Panc1 (cell line): ENCODE data around the gene MRPL43. TPM values are rescaled to one million over a fixed set of nuclear protein-coding genes. Genes with fewer than 3 reads are reported as not detected.

ENCODE experiments used
- ATAC-seq: fragments of 200-7000 bp; cut with Tn5 transposase; 2 replicates; pipeline ENCODE4 v1.9.1; 2020; ENCODE audit warnings: mild to moderate bottlenecking, moderate library complexity
- BruUV-seq: library from RNA; stranded (reverse); fragments of 400-500 nt; replicated peaks from 2 replicates; lab custom pipeline; 2021; lab: Mats Ljungman, UMichigan
- CTCF ChIA-PET: fragments of 300-600 bp; sonication (Branson Sonifier 250); formaldehyde crosslinking; loops from one replicate; lab custom pipeline; 2022; ENCODE audit warnings: antibody characterized with exemption; lab: Charles Lee
- POLR2A ChIA-PET: fragments of 300-600 bp; sonication (Branson Sonifier 250); formaldehyde crosslinking; loops from one replicate; lab custom pipeline; 2022; ENCODE audit warnings: antibody characterized with exemption; lab: Charles Lee
- DNase-seq: peaks from one replicate; pipeline ENCODE4 v3.0.0-alpha.2; 2010; ENCODE audit warnings: low read depth, low spot score
- H3K27ac ChIP-seq: 2 replicates; pipeline ENCODE4 v1.5.1; 2011; ENCODE audit warnings: mild to moderate bottlenecking, low read length, inconsistent platforms
- H3K27me3 ChIP-seq: fragments of 200-500 bp; sonication (Bioruptor generic); 2 replicates; pipeline ENCODE4 v1.6.0; 2014; ENCODE audit warnings: low read length, inconsistent platforms; ENCODE audit not compliant: control insufficient read depth, insufficient read depth
- H3K36me3 ChIP-seq: fragments of 200-500 bp; sonication (Bioruptor generic); 2 replicates; pipeline ENCODE4 v1.5.1; 2014; ENCODE audit warnings: inconsistent platforms, mild to moderate bottlenecking, low read length, moderate library complexity; ENCODE audit not compliant: control insufficient read depth, insufficient read depth
- H3K4me1 ChIP-seq: 2 replicates; pipeline ENCODE4 v1.5.1; 2011; ENCODE audit warnings: inconsistent platforms, mild to moderate bottlenecking, low read length, moderate library complexity; ENCODE audit not compliant: control insufficient read depth, insufficient read depth
- H3K4me3 ChIP-seq, 2 experiments: 2 replicates each; pipeline ENCODE4 v1.5.1; 2011 to 2012; ENCODE audit warnings: low read depth in 2 of 2, low read length in 2 of 2, mild to moderate bottlenecking in 2 of 2, inconsistent platforms in 1 of 2, moderate library complexity in 1 of 2
- H3K9me3 ChIP-seq: fragments of 200-500 bp; sonication (Bioruptor generic); 2 replicates; pipeline ENCODE4 v1.5.1; 2014; ENCODE audit warnings: low read depth, mild to moderate bottlenecking, inconsistent platforms, low read length, moderate library complexity; ENCODE audit not compliant: control insufficient read depth, insufficient read depth
- POLR2AphosphoS5 ChIP-seq: IDR thresholded peaks from 2 replicates; pipeline ENCODE4 v1.6.1; 2012; ENCODE audit warnings: mild to moderate bottlenecking, low read depth, low read length, moderate library complexity
- SIN3A ChIP-seq: IDR thresholded peaks from 2 replicates; pipeline ENCODE4 v1.6.1; 2012; ENCODE audit warnings: low read depth, mild to moderate bottlenecking, low read length, moderate library complexity, borderline replicate concordance; ENCODE audit not compliant: insufficient read depth
- TCF7L2 ChIP-seq: IDR thresholded peaks from 2 replicates; pipeline ENCODE4 v1.6.1; 2011; ENCODE audit warnings: mild to moderate bottlenecking, low read depth, low read length, inconsistent platforms
- in situ Hi-C: cut with HindIII; loops from 2 replicates; pipeline ENCODE4 v1.10.0; 2016; ENCODE audit warnings: low sequenced_read_pairs, low pct_unique_long_range_greater_than_20kb
- intact Hi-C: fragments of 100-400 bp; cut with micrococcal nuclease; formaldehyde crosslinking; loops from one replicate; pipeline ENCODE4 v1.10.0; 2022; ENCODE audit not compliant: unreplicated experiment
- total RNA-seq: library from RNA; stranded (reverse); gene quantifications from one replicate; pipeline ENCODE4 v1.2.1, GENCODE V29; 2021; ENCODE audit not compliant: unreplicated experiment
- TF ChIP-seq, protein P1 (sequence below): fragments of 450-650 bp; IDR thresholded peaks from 2 replicates; pipeline ENCODE4 v1.5.1; 2017; ENCODE audit warnings: mild to moderate bottlenecking
- TF ChIP-seq, protein P2 (sequence below), 2 experiments: IDR thresholded peaks; 2 replicates each; pipeline ENCODE4 v1.6.1; 2011 to 2012; ENCODE audit warnings: low read depth in 2 of 2, control low read depth in 1 of 2, low read length in 1 of 2, mild to moderate bottlenecking in 1 of 2, moderate library complexity in 1 of 2; ENCODE audit not compliant: insufficient read depth in 1 of 2

MRPL43 gene
- total RNA-seq, 1 experiment from 2014 or later, result 108 TPM

DNA sequence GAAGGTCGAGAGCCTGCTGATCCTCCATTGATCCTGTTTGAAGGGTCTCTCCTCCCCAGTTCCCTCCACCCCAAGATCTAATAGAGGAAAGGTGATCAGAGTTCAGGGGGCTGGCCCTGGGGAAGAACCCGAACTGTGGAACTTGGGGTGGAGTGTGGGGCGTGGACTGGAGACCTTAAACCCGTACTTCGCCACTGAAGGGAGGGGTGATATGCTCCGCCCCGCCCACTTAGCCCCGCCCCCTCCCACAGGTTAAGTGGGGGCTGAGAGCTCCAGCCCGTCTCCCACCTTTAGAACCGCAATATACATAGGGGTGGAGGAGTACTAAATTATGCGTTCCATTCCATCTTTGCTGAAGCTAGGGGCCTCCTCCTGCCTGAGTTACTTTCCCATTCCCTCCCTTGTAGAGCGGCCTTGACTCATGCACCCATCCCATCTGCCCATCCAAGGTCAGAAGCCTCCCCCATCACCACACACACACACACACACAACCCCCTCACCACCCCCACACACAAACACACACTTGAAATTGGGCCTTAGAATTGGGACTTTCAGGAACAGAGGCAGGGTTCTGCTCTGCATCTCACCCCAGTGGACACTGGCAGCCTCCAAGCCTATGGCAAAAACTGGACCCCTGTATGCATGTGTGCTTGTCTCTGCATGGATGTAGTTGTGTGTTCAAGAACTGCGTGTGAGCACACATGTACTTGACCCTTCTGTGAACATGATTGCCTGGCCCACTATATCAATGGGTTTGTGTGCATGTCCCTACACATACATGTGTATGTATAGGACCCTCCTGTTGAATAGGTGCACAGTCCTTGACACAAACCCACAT lies 17.0 kb downstream of the MRPL43 start:
- Histone ChIP-seq H3K9me3 (no peaks in the 10 kb centered on the region), H3K4me3 (peak overlapping the region; percentile 51 to 56), H3K4me1 (peaks cover 10% of the 10 kb centered on the region), H3K27ac (no peak overlapping the region), H3K36me3 (no peaks in the 10 kb centered on the region), H3K27me3 (no peaks in the 10 kb centered on the region)
- ChIA-PET CTCF (interaction anchor here (1.3 to 1.6 kb wide), 2 partner anchors 27 to 44 kb away, joined by 4 to 11 read pairs; no protein-coding TSS in a partner anchor), POLR2A (no interaction called here)
- DNase-seq (no peak), ATAC-seq (peak; percentile 14; the same call in 1 of the 2 replicates)
- TF ChIP-seq, protein P1, sequence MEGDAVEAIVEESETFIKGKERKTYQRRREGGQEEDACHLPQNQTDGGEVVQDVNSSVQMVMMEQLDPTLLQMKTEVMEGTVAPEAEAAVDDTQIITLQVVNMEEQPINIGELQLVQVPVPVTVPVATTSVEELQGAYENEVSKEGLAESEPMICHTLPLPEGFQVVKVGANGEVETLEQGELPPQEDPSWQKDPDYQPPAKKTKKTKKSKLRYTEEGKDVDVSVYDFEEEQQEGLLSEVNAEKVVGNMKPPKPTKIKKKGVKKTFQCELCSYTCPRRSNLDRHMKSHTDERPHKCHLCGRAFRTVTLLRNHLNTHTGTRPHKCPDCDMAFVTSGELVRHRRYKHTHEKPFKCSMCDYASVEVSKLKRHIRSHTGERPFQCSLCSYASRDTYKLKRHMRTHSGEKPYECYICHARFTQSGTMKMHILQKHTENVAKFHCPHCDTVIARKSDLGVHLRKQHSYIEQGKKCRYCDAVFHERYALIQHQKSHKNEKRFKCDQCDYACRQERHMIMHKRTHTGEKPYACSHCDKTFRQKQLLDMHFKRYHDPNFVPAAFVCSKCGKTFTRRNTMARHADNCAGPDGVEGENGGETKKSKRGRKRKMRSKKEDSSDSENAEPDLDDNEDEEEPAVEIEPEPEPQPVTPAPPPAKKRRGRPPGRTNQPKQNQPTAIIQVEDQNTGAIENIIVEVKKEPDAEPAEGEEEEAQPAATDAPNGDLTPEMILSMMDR, result no peak
- TF ChIP-seq TCF7L2 (no peak), SIN3A (no peak), POLR2AphosphoS5 (no peak)
- TF ChIP-seq, protein P2, sequence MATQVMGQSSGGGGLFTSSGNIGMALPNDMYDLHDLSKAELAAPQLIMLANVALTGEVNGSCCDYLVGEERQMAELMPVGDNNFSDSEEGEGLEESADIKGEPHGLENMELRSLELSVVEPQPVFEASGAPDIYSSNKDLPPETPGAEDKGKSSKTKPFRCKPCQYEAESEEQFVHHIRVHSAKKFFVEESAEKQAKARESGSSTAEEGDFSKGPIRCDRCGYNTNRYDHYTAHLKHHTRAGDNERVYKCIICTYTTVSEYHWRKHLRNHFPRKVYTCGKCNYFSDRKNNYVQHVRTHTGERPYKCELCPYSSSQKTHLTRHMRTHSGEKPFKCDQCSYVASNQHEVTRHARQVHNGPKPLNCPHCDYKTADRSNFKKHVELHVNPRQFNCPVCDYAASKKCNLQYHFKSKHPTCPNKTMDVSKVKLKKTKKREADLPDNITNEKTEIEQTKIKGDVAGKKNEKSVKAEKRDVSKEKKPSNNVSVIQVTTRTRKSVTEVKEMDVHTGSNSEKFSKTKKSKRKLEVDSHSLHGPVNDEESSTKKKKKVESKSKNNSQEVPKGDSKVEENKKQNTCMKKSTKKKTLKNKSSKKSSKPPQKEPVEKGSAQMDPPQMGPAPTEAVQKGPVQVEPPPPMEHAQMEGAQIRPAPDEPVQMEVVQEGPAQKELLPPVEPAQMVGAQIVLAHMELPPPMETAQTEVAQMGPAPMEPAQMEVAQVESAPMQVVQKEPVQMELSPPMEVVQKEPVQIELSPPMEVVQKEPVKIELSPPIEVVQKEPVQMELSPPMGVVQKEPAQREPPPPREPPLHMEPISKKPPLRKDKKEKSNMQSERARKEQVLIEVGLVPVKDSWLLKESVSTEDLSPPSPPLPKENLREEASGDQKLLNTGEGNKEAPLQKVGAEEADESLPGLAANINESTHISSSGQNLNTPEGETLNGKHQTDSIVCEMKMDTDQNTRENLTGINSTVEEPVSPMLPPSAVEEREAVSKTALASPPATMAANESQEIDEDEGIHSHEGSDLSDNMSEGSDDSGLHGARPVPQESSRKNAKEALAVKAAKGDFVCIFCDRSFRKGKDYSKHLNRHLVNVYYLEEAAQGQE (IDR thresholded peaks at IDR 0.05; ENCODE audit: insufficient read depth in 1 of 2, low read depth in 2 of 2, low read length in 1 of 2), result no peak
- BruUV-seq, result no TSS peak
- intact Hi-C loops (no loop called here), in situ Hi-C loops (no loop called here)

GRCh38 chr10:100969187-100970075 lies 17.9 kb downstream of the MRPL43 start, which contains the start of gene SEMA4G:
SEMA4G (plus strand) TSS chr10:100969504; CDS start chr10:100972913, 3,409 bp downstream.
- intact Hi-C loops, result no loop called here
- Histone ChIP-seq H3K4me1 (peaks cover 10% of the 10 kb centered on the region), H3K4me3 (peak within 1 kb of the TSS; percentile 51 to 56), H3K27me3 (no peaks in the 10 kb centered on the region), H3K27ac (peak within 1 kb of the TSS; percentile 30; the same call in 1 of the 2 replicates), H3K36me3 (no peaks in the 10 kb centered on the region), H3K9me3 (no peaks in the 10 kb centered on the region)
- no TSS peak for BruUV-seq
- POLR2A ChIA-PET, result no interaction called here
- in situ Hi-C loops, result no loop called here
- CTCF ChIA-PET, result interaction anchor here (1.0 to 1.6 kb wide), 3 partner anchors 27 to 45 kb away, joined by 4 to 11 read pairs (median 4); no protein-coding TSS in a partner anchor
- TF ChIP-seq, protein P2 (IDR thresholded peaks at IDR 0.05; ENCODE audit: insufficient read depth in 1 of 2, low read depth in 2 of 2, low read length in 1 of 2), result no peak
- TF ChIP-seq POLR2AphosphoS5 (no peak), TCF7L2 (no peak), SIN3A (no peak)
- TF ChIP-seq, protein P1, result peak; percentile 89
- ATAC-seq, result peak; percentile 87
- peak; percentile 13 for DNase-seq
